ENCODE results near the gene ASAH2B.
"Not testable (repeated sequence)": the region's sequence is repeated elsewhere in the genome, so short reads cannot be mapped to it uniquely, and the experiment has no call there.

GRCh38 chr10:50704436-50705079 lies 35.2 kb upstream of the ASAH2B start:
- TF ChIP-seq CTCF (IDR thresholded peaks at IDR 0.05 in 8 of 11, conservative IDR thresholded peaks at IDR 0.05 in 3 of 11); POLR2A (IDR thresholded peaks at IDR 0.05); POLR2AphosphoS5 (IDR thresholded peaks at IDR 0.05): not testable (repeated sequence)
